Lung (tissue), 12 donors: Measurements from ENCODE around the gene CPA2. TPM values are rescaled to one million over a fixed set of nuclear protein-coding genes. Genes with fewer than 3 reads are reported as not detected.

Source experiments
- ATAC-seq: fragments of 200-7000 bp; cut with Tn5 transposase; one replicate; pipeline ENCODE4 v1.9.1; 2020; ENCODE audit warnings: moderate number of reproducible peaks; ENCODE audit not compliant: insufficient read depth, low FRiP score
- DNase-seq, 3 donors: peaks; one replicate each; pipeline ENCODE4 v3.0.0-alpha.2; 2013 to 2017
- H3K27ac ChIP-seq, 2 donors: one replicate each; pipeline ENCODE4 v1.5.1; 2013; ENCODE audit warnings: mild to moderate bottlenecking in 2 of 2, moderate library complexity in 2 of 2, control low read depth in 1 of 2, inconsistent platforms in 1 of 2, low read depth in 1 of 2, low read length in 1 of 2
- H3K27me3 ChIP-seq, 3 donors: one replicate each; pipeline ENCODE4 v1.5.1; 2013; ENCODE audit warnings: low read length in 2 of 3; ENCODE audit not compliant: control insufficient read depth in 3 of 3, insufficient read depth in 3 of 3
- H3K36me3 ChIP-seq, 4 donors: one replicate each; pipeline ENCODE4 v1.5.1; 2013; ENCODE audit warnings: low read length in 4 of 4, mild to moderate bottlenecking in 1 of 4, moderate library complexity in 1 of 4; ENCODE audit not compliant: control insufficient read depth in 4 of 4, insufficient read depth in 4 of 4
- H3K4me1 ChIP-seq, 5 donors: one replicate each; pipeline ENCODE4 v1.5.1; 2013; ENCODE audit warnings: low read length in 5 of 5, mild to moderate bottlenecking in 2 of 5, moderate library complexity in 1 of 5; ENCODE audit not compliant: control insufficient read depth in 5 of 5, insufficient read depth in 5 of 5
- H3K4me3 ChIP-seq: one replicate; pipeline ENCODE4 v1.5.1; 2013; ENCODE audit warnings: mild to moderate bottlenecking, control low read depth, moderate library complexity
- H3K9ac ChIP-seq, 2 donors: one replicate each; pipeline ENCODE4 v1.5.1; 2013; ENCODE audit warnings: low read length in 2 of 2, control low read depth in 1 of 2; ENCODE audit not compliant: insufficient read depth in 1 of 2
- H3K9me3 ChIP-seq, 4 donors: one replicate each; pipeline ENCODE4 v1.5.1; 2013; ENCODE audit warnings: low read length in 3 of 4, mild to moderate bottlenecking in 1 of 4, moderate library complexity in 1 of 4; ENCODE audit not compliant: control insufficient read depth in 4 of 4, insufficient read depth in 3 of 4
- CTCF ChIP-seq: IDR thresholded peaks from 2 replicates; pipeline ENCODE4 v1.5.1; 2012; ENCODE audit warnings: mild to moderate bottlenecking; ENCODE audit errors: control extremely low read depth, extremely low read depth
- WGBS, 2 donors: extraction: QIAGEN DNeasy Blood & Tissue Kit; methylation state at CpG; one replicate each; pipeline ENCODE4 v1.1.7; 2013; 5-methylcytosine and 5-hydroxymethylcytosine counted together
- polyA plus RNA-seq, 2 donors: library from polyadenylated mRNA; stranded (reverse); fragments of 200-250 nt; gene quantifications; one replicate each; pipeline ENCODE4 v1.2.1, GENCODE V29; 2013
- total RNA-seq, 2 donors: library from RNA; depleted of rRNA in 1 of 2; stranded (reverse); fragments of >200 nt in 1 of 2; gene quantifications; one replicate each; pipeline ENCODE4 v1.2.1, GENCODE V29; 2014 to 2021
- donor health status: control.
- donor health status: control.
- donor health status: Bipolar disorder and iron deficiency.
- donor health status: healthy.
- donor health status: DM: yes; HTN: yes; CAD: no.

The CPA2 gene
- total and polyA plus RNA-seq, 4 donors: 0.21 to 2.0 TPM; not detected in 2

DNA sequence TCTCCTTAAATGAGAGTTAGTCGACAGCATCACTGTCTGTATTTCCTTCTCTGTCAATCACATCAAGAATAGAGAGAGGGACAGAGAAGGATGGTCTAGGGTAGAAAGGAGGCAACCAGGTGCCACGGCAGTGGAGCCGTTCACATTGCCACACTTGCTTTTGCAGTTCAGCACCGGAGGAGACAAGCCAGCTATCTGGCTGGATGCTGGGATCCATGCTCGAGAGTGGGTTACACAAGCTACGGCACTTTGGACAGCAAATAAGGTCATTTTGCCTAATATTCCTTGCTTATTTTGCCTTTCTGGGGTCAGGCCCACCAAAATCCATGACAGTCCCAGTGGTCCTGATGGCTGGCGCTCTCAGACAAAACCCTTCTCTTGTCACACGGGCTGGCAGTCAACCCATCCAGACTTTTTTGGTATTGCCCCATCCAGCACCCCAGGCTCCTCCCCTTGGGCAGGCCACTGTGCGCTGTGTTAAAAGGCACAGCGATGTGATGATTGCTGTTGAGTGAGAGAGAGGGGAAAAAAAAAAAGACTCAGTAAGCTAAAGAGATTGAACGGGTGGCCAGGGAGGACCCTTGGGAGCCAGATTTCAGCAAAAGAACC is 8.4 kb downstream of the CPA2 start:
- Histone ChIP-seq H3K36me3 (no peaks in the 10 kb centered on the region), H3K4me3 (no peak overlapping the region), H3K9ac (peak overlapping the region in 1 of 2 donors; percentile 2), H3K27ac (no peak overlapping the region), H3K9me3 (peaks cover 0 to 2% (median 0%) of the 10 kb centered on the region in 4 donors), H3K4me1 (peaks cover 3 to 78% (median 16%) of the 10 kb centered on the region in 5 donors), H3K27me3 (no peaks in the 10 kb centered on the region)
- TF ChIP-seq CTCF: no peak
- 77 to 84% methylated on average over 11 of the region's 11 CpGs for WGBS, 2 donors
- peak in 2 of 3 donors; percentile 57 for DNase-seq
- ATAC-seq: no peak

GRCh38 chr7:130275826-130276297 is 9.2 kb downstream of the CPA2 start:
- Histone ChIP-seq H3K27me3 (no peaks in the 10 kb centered on the region), H3K9me3 (peaks cover 0 to 2% (median 0%) of the 10 kb centered on the region in 4 donors), H3K9ac (no peak overlapping the region), H3K4me3 (no peak overlapping the region), H3K36me3 (no peaks in the 10 kb centered on the region), H3K27ac (no peak overlapping the region), H3K4me1 (peaks cover 3 to 78% (median 16%) of the 10 kb centered on the region in 5 donors)
- 59 to 65% methylated on average over 5 of the region's 5 CpGs for whole genome bisulfite sequencing, 2 donors
- DNase-seq (peak in 1 of 3 donors; percentile 26), ATAC-seq (no peak)
- no peak for TF ChIP-seq CTCF

GRCh38 chr7:130276796-130277762 is 10.4 kb downstream of the CPA2 start:
- TF ChIP-seq CTCF: no peak
- ATAC-seq: no peak

More at GRCh38 chr7:130276796-130277762, 10.4 kb downstream of the CPA2 start:
- Histone ChIP-seq H3K27ac (no peak overlapping the region), H3K9me3 (peaks cover 0 to 2% (median 0%) of the 10 kb centered on the region in 4 donors), H3K4me1 (peaks cover 3 to 69% (median 16%) of the 10 kb centered on the region in 5 donors), H3K27me3 (no peaks in the 10 kb centered on the region), H3K4me3 (no peak overlapping the region), H3K36me3 (no peaks in the 10 kb centered on the region), H3K9ac (no peak overlapping the region)
- DNase-seq: peak in 1 of 3 donors; percentile 21
- WGBS, 2 donors: 75 to 87% methylated on average over 10 of the region's 10 CpGs
